GM18858 (cell line): ENCODE results near the gene HAPLN2.
"Not testable (repeated sequence)": the region's sequence is repeated elsewhere in the genome, so short reads cannot be mapped to it uniquely, and the experiment has no call there.

ENCODE experiments used
- ATAC-seq: cut with Tn5 transposase; IDR thresholded peaks from one replicate; pipeline ENCODE4 v1.9.1; 2021; ENCODE audit not compliant: unreplicated experiment

HAPLN2 gene

GRCh38 chr1:156618853-156619581 lies at the start of gene HAPLN2:
Gene HAPLN2 (plus strand): TSS chr1:156619415. CDS start chr1:156623491, 4,076 bp downstream.
- ATAC-seq: no peak

GRCh38 chr1:156571261-156571852 lies 47.9 kb upstream of the HAPLN2 start:
- no peak for ATAC-seq

GRCh38 chr1:156571919-156572662 lies 47.1 kb upstream of the HAPLN2 start, which contains the start of gene IQGAP3:
Gene IQGAP3 (minus strand): TSS chr1:156572565. CDS start chr1:156572529, 36 bp downstream.
- no peak for ATAC-seq

- ATAC-seq: no peak
Measured at GRCh38 chr1:156572663-156573018, 46.6 kb upstream of the HAPLN2 start.

- ATAC-seq: no peak
Measured at GRCh38 chr1:156574039-156574633, 45.1 kb upstream of the HAPLN2 start.

GRCh38 chr1:156577550-156577949 lies 41.7 kb upstream of the HAPLN2 start:
- ATAC-seq: no peak

- no peak for ATAC-seq
Measured at GRCh38 chr1:156578055-156578454, 41.2 kb upstream of the HAPLN2 start.

- no peak for ATAC-seq
Measured at GRCh38 chr1:156579472-156579871, 39.7 kb upstream of the HAPLN2 start, which contains the start of gene TTC24. Gene TTC24 (plus strand): TSS chr1:156579723. CDS start chr1:156581365, 1,642 bp downstream.

- ATAC-seq: no peak
Measured at GRCh38 chr1:156581661-156582387, 37.4 kb upstream of the HAPLN2 start.

GRCh38 chr1:156582388-156583017 lies 36.7 kb upstream of the HAPLN2 start:
- ATAC-seq: no peak

GRCh38 chr1:156583821-156584622 lies 35.2 kb upstream of the HAPLN2 start:
- no peak for ATAC-seq

- no peak for ATAC-seq
Measured at GRCh38 chr1:156584813-156585212, 34.4 kb upstream of the HAPLN2 start.

GRCh38 chr1:156586323-156586722 lies 32.9 kb upstream of the HAPLN2 start:
- ATAC-seq: no peak

- no peak for ATAC-seq
Measured at GRCh38 chr1:156586892-156587477, 32.2 kb upstream of the HAPLN2 start.

GRCh38 chr1:156587927-156588326 lies 31.3 kb upstream of the HAPLN2 start:
- ATAC-seq: not testable (repeated sequence)

GRCh38 chr1:156589546-156589945 lies 29.7 kb upstream of the HAPLN2 start:
- ATAC-seq: no peak

GRCh38 chr1:156590326-156591180 lies 28.7 kb upstream of the HAPLN2 start:
- ATAC-seq: no peak

GRCh38 chr1:156591181-156591431 lies 28.1 kb upstream of the HAPLN2 start:
- ATAC-seq: no peak
